Measurements from ENCODE around the gene CLDN15. TPM values are rescaled to one million over a fixed set of nuclear protein-coding genes. Genes with fewer than 3 reads are reported as not detected.
"Not testable (repeated sequence)": the region's sequence is repeated elsewhere in the genome, so short reads cannot be mapped to it uniquely, and the experiment has no call there.

Gene CLDN15
- total RNA-seq, 1 experiment from 2014 or later: 6.4 TPM

GRCh38 chr7:101255796-101256195 lies 18.2 kb upstream of the CLDN15 start:
- H3K36me3 Mint-ChIP-seq (ENCODE audit: insufficient read depth, unreplicated experiment): peaks cover 18% of the 10 kb centered on the region
- CTCF ChIA-PET: interaction anchor here (1.2 kb wide), 1 partner anchor 27 kb away, joined by 3 read pairs; no protein-coding TSS in a partner anchor
- H3K4me3 Mint-ChIP-seq (ENCODE audit: low read depth, unreplicated experiment): no peak overlapping the region
- H3K4me1 Mint-ChIP-seq (ENCODE audit: low read depth, unreplicated experiment): no peaks in the 10 kb centered on the region
- no TSS peak for BruUV-seq (replicated peaks)
- TF ChIP-seq CTCF (IDR thresholded peaks at IDR 0.05; ENCODE audit: unreplicated experiment): no peak
- H3K9me3 Mint-ChIP-seq (ENCODE audit: low read depth, unreplicated experiment): no peaks in the 10 kb centered on the region
- H3K27ac Mint-ChIP-seq (ENCODE audit: unreplicated experiment): no peak overlapping the region
- intact Hi-C loops (cut with micrococcal nuclease; ENCODE audit: unreplicated experiment): no loop called here
- DNase-seq: no peak
- H3K27me3 Mint-ChIP-seq (ENCODE audit: unreplicated experiment): peaks cover 13% of the 10 kb centered on the region

- CTCF ChIA-PET; DNase-seq; intact Hi-C loops (cut with micrococcal nuclease; ENCODE audit: unreplicated experiment); H3K9me3 Mint-ChIP-seq (ENCODE audit: low read depth, unreplicated experiment); H3K4me1 Mint-ChIP-seq (ENCODE audit: low read depth, unreplicated experiment); BruUV-seq (replicated peaks); H3K27ac Mint-ChIP-seq (ENCODE audit: unreplicated experiment); H3K4me3 Mint-ChIP-seq (ENCODE audit: low read depth, unreplicated experiment): not testable (repeated sequence)
- Mint-ChIP-seq H3K36me3 (ENCODE audit: insufficient read depth, unreplicated experiment) (peaks cover 23% of the 10 kb centered on the region), H3K27me3 (ENCODE audit: unreplicated experiment) (peaks cover 13% of the 10 kb centered on the region)
These were observed 15.6 kb upstream of the CLDN15 start for GRCh38 chr7:101253199-101253598.

GRCh38 chr7:101251871-101252659 lies 14.5 kb upstream of the CLDN15 start:
- intact Hi-C loops (cut with micrococcal nuclease; ENCODE audit: unreplicated experiment): no loop called here
- TF ChIP-seq CTCF (IDR thresholded peaks at IDR 0.05; ENCODE audit: unreplicated experiment): no peak
- H3K27ac Mint-ChIP-seq (ENCODE audit: unreplicated experiment): peak overlapping the region; percentile 72
- peak; percentile 98 for DNase-seq
- H3K4me3 Mint-ChIP-seq (ENCODE audit: low read depth, unreplicated experiment): peak overlapping the region; percentile 88
- no peaks in the 10 kb centered on the region for H3K4me1 Mint-ChIP-seq (ENCODE audit: low read depth, unreplicated experiment)
- H3K9me3 Mint-ChIP-seq (ENCODE audit: low read depth, unreplicated experiment): no peaks in the 10 kb centered on the region
- CTCF ChIA-PET: interaction anchor here (1.2 kb wide), 1 partner anchor 108 kb away, joined by 3 read pairs; no protein-coding TSS in a partner anchor
- H3K36me3 Mint-ChIP-seq (ENCODE audit: insufficient read depth, unreplicated experiment): peaks cover 23% of the 10 kb centered on the region
- H3K27me3 Mint-ChIP-seq (ENCODE audit: unreplicated experiment): peaks cover 13% of the 10 kb centered on the region
- no TSS peak for BruUV-seq (replicated peaks)

GRCh38 chr7:101250324-101250723 lies 12.7 kb upstream of the CLDN15 start:
- no TSS peak for BruUV-seq (replicated peaks)
- CTCF ChIA-PET: no interaction called here
- peak overlapping the region; percentile 30 for H3K4me3 Mint-ChIP-seq (ENCODE audit: low read depth, unreplicated experiment)

More at GRCh38 chr7:101250324-101250723, 12.7 kb upstream of the CLDN15 start:
- intact Hi-C loops (cut with micrococcal nuclease; ENCODE audit: unreplicated experiment): no loop called here
- TF ChIP-seq CTCF (IDR thresholded peaks at IDR 0.05; ENCODE audit: unreplicated experiment): no peak
- Mint-ChIP-seq H3K9me3 (ENCODE audit: low read depth, unreplicated experiment) (no peaks in the 10 kb centered on the region), H3K36me3 (ENCODE audit: insufficient read depth, unreplicated experiment) (peaks cover 23% of the 10 kb centered on the region), H3K4me1 (ENCODE audit: low read depth, unreplicated experiment) (no peaks in the 10 kb centered on the region), H3K27me3 (ENCODE audit: unreplicated experiment) (peaks cover 13% of the 10 kb centered on the region), H3K27ac (ENCODE audit: unreplicated experiment) (no peak overlapping the region)
- DNase-seq: no peak
